ENCODE results near the gene TAS2R3. TPM values are rescaled to one million over a fixed set of nuclear protein-coding genes. Genes with fewer than 3 reads are reported as not detected.

The TAS2R3 gene, protein sequence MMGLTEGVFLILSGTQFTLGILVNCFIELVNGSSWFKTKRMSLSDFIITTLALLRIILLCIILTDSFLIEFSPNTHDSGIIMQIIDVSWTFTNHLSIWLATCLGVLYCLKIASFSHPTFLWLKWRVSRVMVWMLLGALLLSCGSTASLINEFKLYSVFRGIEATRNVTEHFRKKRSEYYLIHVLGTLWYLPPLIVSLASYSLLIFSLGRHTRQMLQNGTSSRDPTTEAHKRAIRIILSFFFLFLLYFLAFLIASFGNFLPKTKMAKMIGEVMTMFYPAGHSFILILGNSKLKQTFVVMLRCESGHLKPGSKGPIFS
- 1.6 TPM for total RNA-seq (ENCODE audit: unreplicated experiment)
- long read RNA-seq: 0 reads

DNA sequence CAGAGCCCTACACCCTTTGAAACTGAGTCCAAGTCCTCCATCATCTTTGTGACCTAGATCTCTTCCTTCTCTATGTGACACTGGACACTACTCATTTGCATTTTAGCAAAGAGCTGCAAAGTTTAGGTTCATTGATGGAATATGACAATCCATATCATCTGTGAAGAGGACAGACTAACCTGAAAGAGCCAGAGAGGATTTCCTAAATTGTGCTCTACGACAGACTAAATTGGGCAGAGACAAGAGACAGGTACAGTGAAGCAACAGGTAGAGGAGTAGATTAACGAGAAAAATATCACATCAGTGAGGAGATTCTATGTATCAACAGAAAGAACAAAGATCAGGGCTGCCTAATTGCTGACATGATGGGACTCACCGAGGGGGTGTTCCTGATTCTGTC lies at the start of gene TAS2R3:
Gene TAS2R3, plus strand, starts transcription at position 301 of the 400 bp plus-strand sequence. Its CDS starts 62 bp downstream, at position 363.
- H3K4me3 Mint-ChIP-seq (ENCODE audit: unreplicated experiment): no peak within 1 kb of the TSS
- TF ChIP-seq, protein P1, sequence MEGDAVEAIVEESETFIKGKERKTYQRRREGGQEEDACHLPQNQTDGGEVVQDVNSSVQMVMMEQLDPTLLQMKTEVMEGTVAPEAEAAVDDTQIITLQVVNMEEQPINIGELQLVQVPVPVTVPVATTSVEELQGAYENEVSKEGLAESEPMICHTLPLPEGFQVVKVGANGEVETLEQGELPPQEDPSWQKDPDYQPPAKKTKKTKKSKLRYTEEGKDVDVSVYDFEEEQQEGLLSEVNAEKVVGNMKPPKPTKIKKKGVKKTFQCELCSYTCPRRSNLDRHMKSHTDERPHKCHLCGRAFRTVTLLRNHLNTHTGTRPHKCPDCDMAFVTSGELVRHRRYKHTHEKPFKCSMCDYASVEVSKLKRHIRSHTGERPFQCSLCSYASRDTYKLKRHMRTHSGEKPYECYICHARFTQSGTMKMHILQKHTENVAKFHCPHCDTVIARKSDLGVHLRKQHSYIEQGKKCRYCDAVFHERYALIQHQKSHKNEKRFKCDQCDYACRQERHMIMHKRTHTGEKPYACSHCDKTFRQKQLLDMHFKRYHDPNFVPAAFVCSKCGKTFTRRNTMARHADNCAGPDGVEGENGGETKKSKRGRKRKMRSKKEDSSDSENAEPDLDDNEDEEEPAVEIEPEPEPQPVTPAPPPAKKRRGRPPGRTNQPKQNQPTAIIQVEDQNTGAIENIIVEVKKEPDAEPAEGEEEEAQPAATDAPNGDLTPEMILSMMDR (IDR thresholded peaks at IDR 0.05; ENCODE audit: partially characterized antibody, unreplicated experiment): no peak
- no peaks in the 10 kb centered on the region for H3K9me3 Mint-ChIP-seq (ENCODE audit: unreplicated experiment)
- H3K27me3 Mint-ChIP-seq (ENCODE audit: unreplicated experiment): peaks cover 2% of the 10 kb centered on the region
- H3K4me1 Mint-ChIP-seq (ENCODE audit: low read depth, unreplicated experiment): no peaks in the 10 kb centered on the region
- DNase-seq: no peak
- H3K27ac Mint-ChIP-seq (ENCODE audit: unreplicated experiment): no peak within 1 kb of the TSS
- H3K36me3 Mint-ChIP-seq (ENCODE audit: unreplicated experiment): no peaks in the 10 kb centered on the region

DNA sequence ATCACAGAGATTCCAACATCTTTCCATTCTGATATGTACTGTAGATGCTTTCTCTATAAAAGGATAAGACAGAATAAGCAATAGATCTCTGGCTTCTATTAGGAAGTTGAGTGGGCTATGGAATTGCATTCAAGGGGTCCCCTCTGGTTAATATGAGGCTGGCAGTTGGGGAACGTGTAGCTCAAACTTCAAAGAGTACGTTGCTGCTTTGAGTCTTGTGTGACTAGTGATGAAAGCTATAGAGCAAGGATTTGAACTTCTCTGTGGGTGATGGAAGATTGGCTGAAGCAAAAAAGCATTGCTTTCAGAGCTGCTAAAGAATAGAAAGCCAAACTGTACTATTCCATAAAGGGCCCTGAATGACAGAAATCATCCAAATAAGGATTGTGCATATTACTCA lies 49.3 kb upstream of the TAS2R3 start:
- H3K27ac Mint-ChIP-seq (ENCODE audit: unreplicated experiment): no peak overlapping the region
- TF ChIP-seq, protein P1 (IDR thresholded peaks at IDR 0.05; ENCODE audit: partially characterized antibody, unreplicated experiment): no peak
- H3K4me3 Mint-ChIP-seq (ENCODE audit: unreplicated experiment): no peak overlapping the region
- no peaks in the 10 kb centered on the region for H3K27me3 Mint-ChIP-seq (ENCODE audit: unreplicated experiment)
- DNase-seq: no peak
- H3K4me1 Mint-ChIP-seq (ENCODE audit: low read depth, unreplicated experiment): no peaks in the 10 kb centered on the region
- H3K36me3 Mint-ChIP-seq (ENCODE audit: unreplicated experiment): no peaks in the 10 kb centered on the region
- H3K9me3 Mint-ChIP-seq (ENCODE audit: unreplicated experiment): no peaks in the 10 kb centered on the region

DNA sequence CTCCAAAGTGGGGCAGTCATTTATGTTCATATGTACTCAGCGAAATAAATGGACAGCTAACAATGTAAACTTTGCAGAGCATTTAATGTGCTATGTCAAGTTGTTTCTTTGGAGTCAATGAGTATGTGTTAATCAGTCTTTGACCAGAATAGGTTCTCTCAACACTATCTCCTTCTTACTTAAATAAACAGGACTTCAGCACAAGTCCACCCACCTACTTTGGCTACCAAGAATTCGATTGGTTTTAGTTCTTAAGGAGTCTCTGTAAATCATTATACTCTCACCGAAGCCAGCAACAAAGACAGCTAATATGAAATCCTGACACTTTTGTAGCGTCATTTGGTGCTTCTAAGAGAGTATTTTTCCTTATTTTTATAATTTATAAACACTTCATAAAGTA lies 48.9 kb upstream of the TAS2R3 start:
- Mint-ChIP-seq H3K4me1 (ENCODE audit: low read depth, unreplicated experiment) (no peaks in the 10 kb centered on the region), H3K27ac (ENCODE audit: unreplicated experiment) (no peak overlapping the region), H3K27me3 (ENCODE audit: unreplicated experiment) (no peaks in the 10 kb centered on the region), H3K9me3 (ENCODE audit: unreplicated experiment) (no peaks in the 10 kb centered on the region), H3K4me3 (ENCODE audit: unreplicated experiment) (no peak overlapping the region), H3K36me3 (ENCODE audit: unreplicated experiment) (no peaks in the 10 kb centered on the region)
- TF ChIP-seq, protein P1 (IDR thresholded peaks at IDR 0.05; ENCODE audit: partially characterized antibody, unreplicated experiment): no peak
- DNase-seq: no peak

DNA sequence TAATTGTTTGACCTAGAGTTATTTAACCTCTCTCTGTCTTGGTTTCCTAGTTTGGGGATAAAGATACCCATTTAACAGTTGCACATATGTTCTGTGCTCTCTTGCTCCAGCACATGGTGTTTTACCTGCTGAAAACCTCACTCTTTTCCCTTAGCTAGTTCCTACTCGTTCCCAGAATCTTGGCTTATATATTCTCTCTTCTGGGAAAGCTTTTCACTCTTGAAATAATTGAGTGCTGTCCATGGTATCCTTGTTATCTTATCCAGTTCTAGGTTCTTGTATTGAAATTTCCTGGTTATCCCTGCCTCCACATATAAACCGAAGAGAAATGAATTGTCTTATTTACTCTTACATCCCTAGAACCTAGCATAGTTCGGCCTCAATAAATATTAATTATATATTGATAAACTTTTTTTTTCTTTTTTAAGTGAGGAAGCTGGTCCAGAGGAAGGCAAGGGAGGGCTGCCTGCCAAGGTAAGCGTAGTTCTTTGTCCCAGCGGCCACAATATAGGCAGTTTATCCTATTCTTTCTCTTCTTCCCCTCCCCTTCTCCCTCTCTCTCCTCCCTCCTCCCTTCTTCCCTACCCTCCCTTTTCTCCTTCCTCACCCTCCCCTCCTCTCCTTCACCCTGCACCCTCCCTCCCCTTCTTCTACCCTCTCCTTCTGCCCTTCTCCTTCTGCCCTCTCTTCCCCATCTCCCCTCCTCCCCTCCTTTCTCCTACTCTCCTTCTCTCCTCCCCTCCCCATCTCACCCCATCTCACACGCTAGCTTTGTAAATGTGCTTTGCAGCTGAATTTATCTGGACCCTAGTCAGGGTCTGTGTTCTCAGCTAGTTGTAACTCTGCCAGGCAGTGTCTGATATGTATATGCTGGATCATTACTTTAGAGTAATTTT lies 47.9 kb upstream of the TAS2R3 start:
- Mint-ChIP-seq H3K27me3 (ENCODE audit: unreplicated experiment) (no peaks in the 10 kb centered on the region), H3K4me3 (ENCODE audit: unreplicated experiment) (no peak overlapping the region), H3K4me1 (ENCODE audit: low read depth, unreplicated experiment) (no peaks in the 10 kb centered on the region), H3K27ac (ENCODE audit: unreplicated experiment) (no peak overlapping the region), H3K9me3 (ENCODE audit: unreplicated experiment) (no peaks in the 10 kb centered on the region), H3K36me3 (ENCODE audit: unreplicated experiment) (no peaks in the 10 kb centered on the region)
- DNase-seq: no peak
- TF ChIP-seq, protein P1 (IDR thresholded peaks at IDR 0.05; ENCODE audit: partially characterized antibody, unreplicated experiment): no peak
